HG03045 (cell line): ENCODE data around the gene ADAMTS14.
A peak's percentile ranks its signal among the peaks of the same experiment; 100 is the strongest.

ENCODE experiments used
- ATAC-seq: cut with Tn5 transposase; IDR thresholded peaks from one replicate; pipeline ENCODE4 v1.9.1; 2021; ENCODE audit warnings: mild to moderate bottlenecking, moderate library complexity; ENCODE audit not compliant: unreplicated experiment

The ADAMTS14 gene

GRCh38 chr10:70673929-70674559 lies 1.7 kb downstream of the ADAMTS14 start:
- ATAC-seq = no peak

- no peak for ATAC-seq
Measured at GRCh38 chr10:70674560-70675495, 2.5 kb downstream of the ADAMTS14 start.

DNA sequence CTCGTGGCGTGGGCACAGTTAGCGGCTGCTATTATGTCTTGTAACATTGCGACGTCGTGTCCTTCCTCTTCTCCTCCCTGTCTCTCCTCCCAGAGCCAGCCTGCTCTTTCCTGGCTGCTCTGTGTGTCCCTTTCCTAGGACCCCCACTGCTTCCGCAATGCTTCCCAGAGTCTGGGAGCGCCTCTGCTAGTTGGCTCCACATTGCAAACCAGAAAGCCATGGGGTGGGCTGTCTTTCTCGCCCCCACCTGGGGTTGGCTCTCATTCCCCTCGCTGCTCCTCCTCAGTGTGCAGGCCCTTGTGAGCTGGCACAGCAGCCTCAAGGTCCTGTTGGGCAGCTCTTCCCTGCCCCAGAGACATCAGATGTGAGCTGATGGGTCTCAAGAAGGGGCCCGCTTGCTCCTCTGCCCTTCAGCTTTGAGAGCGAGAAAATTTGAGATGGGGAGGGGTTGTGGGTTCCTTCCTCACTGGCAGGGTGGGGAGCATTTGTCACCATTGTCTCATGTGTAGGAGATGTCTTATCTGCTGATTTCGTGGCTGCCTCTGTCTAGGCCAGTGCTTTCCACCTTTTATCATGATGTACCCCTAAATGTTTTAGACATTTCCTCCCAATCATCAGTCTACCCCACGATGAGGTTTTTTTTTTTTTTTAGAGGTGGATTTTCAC lies 3.3 kb downstream of the ADAMTS14 start:
- no peak for ATAC-seq

GRCh38 chr10:70676511-70676910 lies 4.2 kb downstream of the ADAMTS14 start:
- ATAC-seq = no peak

DNA sequence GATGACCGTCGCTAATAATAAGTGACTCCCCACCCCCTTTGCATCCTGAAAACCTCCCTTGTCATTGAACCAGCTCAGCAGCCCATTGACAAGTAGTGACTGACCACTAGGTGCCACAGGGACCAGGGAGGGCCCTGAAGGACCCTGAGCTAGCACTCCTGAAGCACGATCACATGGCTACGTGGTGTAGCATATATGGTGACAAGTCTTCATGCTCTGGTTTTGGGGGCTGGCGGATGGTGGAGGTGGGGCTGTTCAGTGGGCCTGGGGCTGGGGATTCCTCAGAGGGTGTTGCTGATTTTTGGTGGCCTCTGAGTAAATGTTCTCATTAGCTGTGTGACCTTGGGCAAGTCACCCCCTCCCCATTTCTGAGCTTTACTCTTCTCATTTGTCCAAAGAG lies 4.7 kb downstream of the ADAMTS14 start:
- ATAC-seq = no peak

- no peak for ATAC-seq
Measured at GRCh38 chr10:70677620-70678249, 5.4 kb downstream of the ADAMTS14 start.

DNA sequence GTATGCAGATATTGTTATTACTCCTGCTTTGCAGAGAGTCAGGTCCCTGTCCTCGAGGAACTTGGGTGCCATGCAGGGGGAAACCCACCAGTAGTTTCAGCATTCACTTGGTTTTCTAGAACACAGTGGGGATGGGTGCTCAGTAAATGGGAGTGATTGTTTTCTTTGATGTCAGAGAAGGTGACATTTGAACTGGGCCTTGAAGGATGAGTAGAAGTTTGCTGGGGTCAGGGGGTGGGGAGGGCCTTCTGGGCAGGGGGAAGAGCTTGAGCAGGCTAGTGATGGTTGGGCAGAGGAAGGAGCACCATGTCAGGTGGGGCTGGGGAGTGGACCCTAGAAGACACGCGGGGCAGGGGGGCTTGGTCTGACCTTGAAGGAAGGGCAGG lies 5.9 kb downstream of the ADAMTS14 start:
- ATAC-seq = no peak

DNA sequence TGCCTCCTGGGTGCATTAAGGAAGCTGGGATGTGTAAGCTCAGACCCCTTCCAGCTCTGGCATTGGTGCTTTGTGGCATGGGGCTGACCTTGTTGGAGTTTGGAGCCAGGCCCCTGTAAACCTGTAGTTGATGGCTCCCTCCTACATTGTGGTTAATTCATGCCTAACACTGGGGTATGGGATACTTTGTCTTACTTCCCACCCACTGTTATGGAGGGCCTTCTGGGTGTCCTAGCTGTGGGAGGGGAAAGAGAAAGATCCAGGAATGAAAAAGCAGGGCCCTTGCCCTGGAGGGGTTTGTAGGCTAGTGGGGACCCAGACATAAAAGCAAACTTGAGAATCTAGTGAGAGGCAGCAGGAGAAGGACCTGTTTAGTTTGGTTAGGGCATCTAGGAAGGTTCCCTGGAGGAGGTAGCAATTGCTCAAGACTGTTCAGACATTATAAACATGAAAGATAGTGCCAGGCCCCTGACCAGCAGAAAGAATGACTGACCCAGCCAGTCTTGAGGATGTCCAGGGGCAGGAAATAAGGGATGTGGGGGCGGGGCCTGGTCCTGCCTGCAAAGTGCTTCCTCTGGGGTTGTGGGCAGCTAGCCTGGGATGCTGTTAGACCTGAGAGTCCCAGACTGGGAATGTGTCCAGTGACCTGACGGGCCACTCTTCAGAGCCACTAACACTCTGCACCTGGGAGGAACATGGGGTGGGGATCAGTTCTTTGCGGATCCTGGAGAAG lies 6.6 kb downstream of the ADAMTS14 start:
- ATAC-seq = no peak

- no peak for ATAC-seq
Measured at GRCh38 chr10:70679498-70679897, 7.2 kb downstream of the ADAMTS14 start.

DNA sequence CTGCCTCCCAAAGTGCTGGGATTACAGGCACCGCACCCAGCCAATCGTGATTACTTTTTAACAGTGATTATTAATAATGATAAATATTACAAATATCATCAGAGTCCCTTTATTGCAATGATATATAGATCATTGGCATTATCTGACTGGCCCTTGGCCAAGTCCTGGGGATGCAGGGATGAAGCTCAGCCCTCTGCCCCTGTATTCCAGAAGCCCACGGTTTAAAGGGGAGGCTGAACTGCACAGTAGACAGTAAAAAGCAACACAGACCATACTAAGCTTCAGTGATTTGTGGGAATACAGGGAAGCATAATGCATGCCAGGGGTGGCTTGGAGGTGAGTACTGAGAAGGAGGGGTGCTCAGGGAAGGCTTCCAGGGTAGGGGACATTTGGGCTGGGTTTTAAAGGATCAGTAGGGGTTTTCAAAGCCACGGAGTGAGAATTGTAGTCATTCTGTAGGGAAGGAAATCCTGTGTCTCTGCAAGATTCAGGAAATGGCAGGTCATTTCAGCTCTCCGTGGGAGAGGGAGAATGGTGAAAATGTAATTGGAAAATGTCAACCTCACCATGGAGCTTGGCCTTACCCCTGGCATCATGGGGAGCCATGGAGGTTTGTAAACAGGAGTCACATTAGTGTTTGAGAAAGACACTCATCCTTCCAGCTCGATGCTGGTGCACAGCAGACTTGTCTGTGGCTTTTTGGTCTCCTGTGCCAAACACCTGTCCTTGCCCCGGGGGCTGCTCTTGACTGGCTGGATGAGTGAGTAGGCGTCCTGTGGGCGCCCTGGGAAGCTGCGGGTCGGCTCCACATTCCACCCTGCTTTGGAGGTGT lies 8.8 kb downstream of the ADAMTS14 start:
- ATAC-seq = no peak

DNA sequence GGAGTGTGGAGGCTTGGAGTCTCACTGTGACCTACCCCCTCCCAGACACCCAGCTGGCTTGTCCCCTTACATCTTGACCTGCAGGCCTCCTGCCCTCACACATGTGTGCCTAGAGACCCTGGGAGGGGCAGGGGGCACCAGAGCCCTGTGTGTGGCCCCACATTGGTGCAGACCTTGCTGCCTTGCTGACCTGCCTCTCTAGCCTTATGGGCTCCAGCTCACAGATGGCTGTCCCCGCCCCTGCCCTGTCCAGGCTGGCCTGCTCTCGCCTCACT lies 9.4 kb downstream of the ADAMTS14 start:
- no peak for ATAC-seq

GRCh38 chr10:70682920-70683600 lies 10.8 kb downstream of the ADAMTS14 start:
- ATAC-seq = peak; percentile 42

GRCh38 chr10:70683601-70683934 lies 11.3 kb downstream of the ADAMTS14 start:
- no peak for ATAC-seq

GRCh38 chr10:70683940-70684339 lies 11.6 kb downstream of the ADAMTS14 start:
- no peak for ATAC-seq

DNA sequence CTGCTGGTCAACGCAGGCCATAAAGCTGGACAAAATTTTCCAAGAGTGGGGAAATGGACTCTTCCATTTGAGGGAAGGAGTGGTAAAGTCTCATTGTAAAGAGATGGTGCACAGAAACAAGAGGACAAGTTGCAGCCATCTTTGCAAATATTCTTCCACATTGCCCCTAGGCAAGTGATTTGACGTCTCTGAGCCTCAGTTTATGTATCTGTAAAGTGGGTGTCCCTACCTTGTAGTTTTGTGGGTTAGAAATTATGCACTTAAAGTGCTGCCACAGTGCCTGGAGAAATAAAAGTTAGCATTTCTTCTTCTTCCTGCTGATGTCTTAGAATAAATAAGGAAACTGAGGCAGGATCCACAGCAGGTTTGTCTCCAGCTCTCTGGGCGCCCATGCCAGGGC lies 12.1 kb downstream of the ADAMTS14 start:
- ATAC-seq = no peak

DNA sequence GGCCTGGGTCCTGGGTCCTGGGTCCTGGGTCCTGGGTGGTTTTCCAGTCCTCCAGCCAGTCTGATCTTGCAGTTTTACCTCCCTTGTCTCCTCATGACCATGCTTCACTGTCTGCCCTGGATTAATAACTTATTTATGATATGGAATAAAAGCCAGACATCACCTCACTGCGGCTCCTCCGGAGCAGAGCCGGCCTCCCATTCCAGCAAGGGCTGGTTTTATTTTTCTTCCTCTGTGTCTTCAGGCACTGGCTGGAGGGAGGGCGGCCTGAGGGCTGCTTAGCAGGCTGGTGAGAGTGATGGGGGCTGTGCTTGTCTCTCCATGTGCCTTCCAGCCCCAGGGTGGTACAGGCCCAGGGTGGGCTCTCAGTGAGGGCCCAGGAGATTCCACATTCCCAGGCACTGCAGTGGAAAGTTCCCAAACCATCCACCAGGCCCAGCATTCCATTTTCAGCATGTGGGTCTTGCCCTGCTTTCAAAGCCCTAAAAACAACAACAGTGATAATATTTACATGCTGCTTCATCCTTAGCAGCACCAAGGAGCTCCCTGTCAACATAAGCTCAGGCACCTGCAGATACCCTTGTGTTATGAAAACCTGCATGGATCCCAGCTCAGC lies 12.6 kb downstream of the ADAMTS14 start:
- no peak for ATAC-seq

DNA sequence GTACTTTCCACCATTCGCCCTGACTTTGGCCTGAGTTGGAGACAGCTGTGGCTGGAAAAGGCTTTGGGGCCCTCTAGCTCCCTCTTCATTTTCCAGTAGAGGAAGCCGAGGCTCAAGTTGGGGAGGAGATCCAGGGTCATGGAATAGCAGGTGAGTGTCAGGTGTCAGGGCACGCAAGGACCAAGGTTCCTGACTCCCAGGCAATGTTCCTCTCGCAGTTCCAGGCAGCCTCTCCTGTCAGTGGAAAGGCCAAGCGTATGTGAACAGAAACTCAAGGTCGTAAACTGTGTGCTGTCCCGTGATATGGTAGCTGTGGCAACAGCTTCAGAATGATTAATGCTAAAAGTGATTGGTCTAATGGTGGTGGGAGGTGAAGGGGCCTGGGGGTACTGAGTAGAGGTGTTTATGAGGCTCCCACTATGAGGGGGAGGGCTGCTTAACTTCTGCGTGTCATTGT lies 13.2 kb downstream of the ADAMTS14 start:
- ATAC-seq = no peak

GRCh38 chr10:70688828-70689227 lies 16.5 kb downstream of the ADAMTS14 start:
- ATAC-seq = no peak

- no peak for ATAC-seq
Measured at GRCh38 chr10:70689661-70690060, 17.4 kb downstream of the ADAMTS14 start.
